Brain microvascular endothelial cell (primary cell): ENCODE data around the gene MVK.

ENCODE experiments used
- DNase-seq: peaks from one replicate; pipeline ENCODE4 v3.0.0-alpha.2; 2020
- H3K27ac ChIP-seq: fragments of 250-450 bp; sonication (Bioruptor Pico); 2 replicates; pipeline ENCODE4 v1.5.1; 2020; ENCODE audit warnings: mild to moderate bottlenecking, moderate library complexity
- H3K27me3 ChIP-seq: fragments of 250-450 bp; sonication (Bioruptor Pico); replicated peaks from 2 replicates; pipeline ENCODE4 v1.5.1; 2020; ENCODE audit warnings: mild to moderate bottlenecking
- H3K36me3 ChIP-seq: fragments of 250-450 bp; sonication (Bioruptor Pico); replicated peaks from 2 replicates; pipeline ENCODE4 v1.5.1; 2020; ENCODE audit warnings: mild to moderate bottlenecking
- H3K4me3 ChIP-seq: 2 replicates; pipeline ENCODE4 v1.5.1; 2011; ENCODE audit warnings: low read depth, mild to moderate bottlenecking, control low read depth, low read length, moderate library complexity
- CTCF ChIP-seq: IDR thresholded peaks from 2 replicates; pipeline ENCODE4 v1.5.1; 2011; ENCODE audit warnings: low read depth, mild to moderate bottlenecking, moderate library complexity, low read length, control low read depth, inconsistent platforms; ENCODE audit errors: missing control alignments
- in situ Hi-C: cut with HindIII; loops from 2 replicates; pipeline ENCODE4 v1.10.0; 2017; ENCODE audit warnings: low sequenced_read_pairs, low pct_ligation_motif_present

Gene MVK

GRCh38 chr12:109608793-109609192 is 35.2 kb downstream of the MVK start:
- in situ Hi-C loops = no loop called here
- TF ChIP-seq CTCF = no peak
- peaks cover 9% of the 10 kb centered on the region for H3K27me3 ChIP-seq
- no peak overlapping the region for H3K27ac ChIP-seq
- DNase-seq = no peak
- H3K36me3 ChIP-seq = no peaks in the 10 kb centered on the region
- H3K4me3 ChIP-seq = no peak overlapping the region

- peaks cover 9% of the 10 kb centered on the region for H3K27me3 ChIP-seq
- no peak overlapping the region for H3K27ac ChIP-seq
- in situ Hi-C loops = no loop called here
Observed at GRCh38 chr12:109609342-109609741, 35.7 kb downstream of the MVK start.

GRCh38 chr12:109610523-109610922 is 36.9 kb downstream of the MVK start:
- in situ Hi-C loops = no loop called here
- no peak for DNase-seq
- peaks cover 13% of the 10 kb centered on the region for H3K27me3 ChIP-seq
- no peak for TF ChIP-seq CTCF
- no peak overlapping the region for H3K4me3 ChIP-seq
- no peak overlapping the region for H3K27ac ChIP-seq
- no peaks in the 10 kb centered on the region for H3K36me3 ChIP-seq

More at GRCh38 chr12:109609342-109609741, 35.7 kb downstream of the MVK start:
- H3K36me3 ChIP-seq = no peaks in the 10 kb centered on the region
- no peak for DNase-seq
- no peak for TF ChIP-seq CTCF
- no peak overlapping the region for H3K4me3 ChIP-seq

- in situ Hi-C loops = no loop called here
- Histone ChIP-seq H3K4me3 (no peak overlapping the region), H3K27ac (no peak overlapping the region), H3K36me3 (no peaks in the 10 kb centered on the region), H3K27me3 (peaks cover 18% of the 10 kb centered on the region)
- no peak for DNase-seq
- no peak for TF ChIP-seq CTCF
Observed at GRCh38 chr12:109611223-109611622, 37.6 kb downstream of the MVK start.

- peaks cover 15% of the 10 kb centered on the region for H3K27me3 ChIP-seq
Observed at GRCh38 chr12:109612003-109612402, 38.4 kb downstream of the MVK start.

More at GRCh38 chr12:109612003-109612402, 38.4 kb downstream of the MVK start:
- DNase-seq = no peak
- Histone ChIP-seq H3K27ac (no peak overlapping the region), H3K4me3 (no peak overlapping the region), H3K36me3 (no peaks in the 10 kb centered on the region)
- in situ Hi-C loops = no loop called here
- no peak for TF ChIP-seq CTCF
